GM23338 (cell line): ENCODE data around the gene GCNT1.

ENCODE experiments used
- EZH2 ChIP-seq: fragments of 200-600 bp; sonication (generic); IDR thresholded peaks from one replicate; pipeline ENCODE4 v1.8.0; 2017; ENCODE audit warnings: antibody characterized with exemption, mild to moderate bottlenecking, low read depth; ENCODE audit not compliant: unreplicated experiment
- POLR2AphosphoS5 ChIP-seq: IDR thresholded peaks from 2 replicates; pipeline ENCODE4 v1.6.1; 2016; ENCODE audit warnings: antibody characterized with exemption, low read depth
- TF ChIP-seq, protein P1 (sequence below), 2 experiments: fragments of 200-600 bp in 1 of 2; sonication (generic) in 1 of 2; conservative IDR thresholded peaks; 2 replicates each; pipeline versions ENCODE4 v1.5.1 to v1.6.1; 2016 to 2017; ENCODE audit warnings: antibody characterized with exemption in 2 of 2, low read depth in 2 of 2, mild to moderate bottlenecking in 2 of 2, moderate library complexity in 1 of 2
- TF ChIP-seq, protein P2 (sequence below): IDR thresholded peaks from one replicate; pipeline ENCODE4 v1.6.1; 2018; ENCODE audit warnings: antibody characterized with exemption; ENCODE audit not compliant: unreplicated experiment

DNA sequence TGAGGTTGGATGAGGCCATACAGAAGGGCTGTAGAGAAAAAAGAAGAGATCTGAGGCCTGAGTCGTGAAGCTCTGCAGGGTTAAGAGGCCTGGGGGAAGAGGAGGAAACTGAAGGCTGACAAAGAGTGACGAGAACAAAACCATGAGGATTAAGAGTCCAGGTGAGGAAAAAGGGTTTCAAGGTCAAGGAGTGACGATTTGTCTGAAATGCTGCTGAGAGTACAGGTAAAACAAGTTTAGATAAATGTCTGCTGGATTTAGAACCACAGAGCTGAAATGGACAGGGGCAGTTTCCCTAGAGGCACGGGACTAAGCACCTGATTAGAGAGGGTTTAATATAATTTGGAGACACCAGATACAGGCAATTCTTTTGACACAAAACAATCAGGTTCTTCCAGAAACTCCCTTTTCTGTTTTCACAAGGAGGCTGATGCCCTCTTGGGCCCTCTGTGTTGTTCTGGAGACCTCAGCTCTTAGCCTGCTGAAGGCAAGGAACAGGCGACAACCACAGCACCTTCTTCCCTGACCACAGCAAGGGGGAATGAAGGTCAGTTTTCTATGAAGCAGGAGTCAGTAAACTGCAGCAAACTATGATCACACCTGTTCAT lies 14.6 kb upstream of the GCNT1 start:
- TF ChIP-seq, protein P1, sequence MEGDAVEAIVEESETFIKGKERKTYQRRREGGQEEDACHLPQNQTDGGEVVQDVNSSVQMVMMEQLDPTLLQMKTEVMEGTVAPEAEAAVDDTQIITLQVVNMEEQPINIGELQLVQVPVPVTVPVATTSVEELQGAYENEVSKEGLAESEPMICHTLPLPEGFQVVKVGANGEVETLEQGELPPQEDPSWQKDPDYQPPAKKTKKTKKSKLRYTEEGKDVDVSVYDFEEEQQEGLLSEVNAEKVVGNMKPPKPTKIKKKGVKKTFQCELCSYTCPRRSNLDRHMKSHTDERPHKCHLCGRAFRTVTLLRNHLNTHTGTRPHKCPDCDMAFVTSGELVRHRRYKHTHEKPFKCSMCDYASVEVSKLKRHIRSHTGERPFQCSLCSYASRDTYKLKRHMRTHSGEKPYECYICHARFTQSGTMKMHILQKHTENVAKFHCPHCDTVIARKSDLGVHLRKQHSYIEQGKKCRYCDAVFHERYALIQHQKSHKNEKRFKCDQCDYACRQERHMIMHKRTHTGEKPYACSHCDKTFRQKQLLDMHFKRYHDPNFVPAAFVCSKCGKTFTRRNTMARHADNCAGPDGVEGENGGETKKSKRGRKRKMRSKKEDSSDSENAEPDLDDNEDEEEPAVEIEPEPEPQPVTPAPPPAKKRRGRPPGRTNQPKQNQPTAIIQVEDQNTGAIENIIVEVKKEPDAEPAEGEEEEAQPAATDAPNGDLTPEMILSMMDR (conservative IDR thresholded peaks at IDR 0.05; ENCODE audit: low read depth in 2 of 2), result no peak
- TF ChIP-seq EZH2, result no peak
- TF ChIP-seq, protein P2, sequence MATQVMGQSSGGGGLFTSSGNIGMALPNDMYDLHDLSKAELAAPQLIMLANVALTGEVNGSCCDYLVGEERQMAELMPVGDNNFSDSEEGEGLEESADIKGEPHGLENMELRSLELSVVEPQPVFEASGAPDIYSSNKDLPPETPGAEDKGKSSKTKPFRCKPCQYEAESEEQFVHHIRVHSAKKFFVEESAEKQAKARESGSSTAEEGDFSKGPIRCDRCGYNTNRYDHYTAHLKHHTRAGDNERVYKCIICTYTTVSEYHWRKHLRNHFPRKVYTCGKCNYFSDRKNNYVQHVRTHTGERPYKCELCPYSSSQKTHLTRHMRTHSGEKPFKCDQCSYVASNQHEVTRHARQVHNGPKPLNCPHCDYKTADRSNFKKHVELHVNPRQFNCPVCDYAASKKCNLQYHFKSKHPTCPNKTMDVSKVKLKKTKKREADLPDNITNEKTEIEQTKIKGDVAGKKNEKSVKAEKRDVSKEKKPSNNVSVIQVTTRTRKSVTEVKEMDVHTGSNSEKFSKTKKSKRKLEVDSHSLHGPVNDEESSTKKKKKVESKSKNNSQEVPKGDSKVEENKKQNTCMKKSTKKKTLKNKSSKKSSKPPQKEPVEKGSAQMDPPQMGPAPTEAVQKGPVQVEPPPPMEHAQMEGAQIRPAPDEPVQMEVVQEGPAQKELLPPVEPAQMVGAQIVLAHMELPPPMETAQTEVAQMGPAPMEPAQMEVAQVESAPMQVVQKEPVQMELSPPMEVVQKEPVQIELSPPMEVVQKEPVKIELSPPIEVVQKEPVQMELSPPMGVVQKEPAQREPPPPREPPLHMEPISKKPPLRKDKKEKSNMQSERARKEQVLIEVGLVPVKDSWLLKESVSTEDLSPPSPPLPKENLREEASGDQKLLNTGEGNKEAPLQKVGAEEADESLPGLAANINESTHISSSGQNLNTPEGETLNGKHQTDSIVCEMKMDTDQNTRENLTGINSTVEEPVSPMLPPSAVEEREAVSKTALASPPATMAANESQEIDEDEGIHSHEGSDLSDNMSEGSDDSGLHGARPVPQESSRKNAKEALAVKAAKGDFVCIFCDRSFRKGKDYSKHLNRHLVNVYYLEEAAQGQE, result no peak
- TF ChIP-seq POLR2AphosphoS5, result no peak
